Astrocyte (in vitro differentiated cells and primary cell): Measurements from ENCODE around the gene ALK. TPM values are rescaled to one million over a fixed set of nuclear protein-coding genes. Genes with fewer than 3 reads are reported as not detected.

ENCODE experiments used
- DNase-seq: peaks from one replicate; pipeline ENCODE4 v3.0.0-alpha.2; 2010; ENCODE audit warnings: low read depth
- FAIRE-seq: peaks from 2 replicates; lab custom pipeline; 2011; peaks lifted over from hg19 to GRCh38; lab: Jason Lieb, UNC
- H2AFZ ChIP-seq: 2 replicates; pipeline ENCODE4 v1.6.0; 2012; ENCODE audit warnings: low read depth, low read length, inconsistent platforms
- H3K27ac ChIP-seq: 2 replicates; pipeline ENCODE4 v1.5.1; 2011; ENCODE audit warnings: low read depth, low read length, inconsistent platforms
- H3K27me3 ChIP-seq: 2 replicates; pipeline ENCODE4 v1.6.0; 2011; ENCODE audit warnings: low read length, inconsistent platforms; ENCODE audit not compliant: insufficient read depth
- H3K36me3 ChIP-seq: 2 replicates; pipeline ENCODE4 v1.5.1; 2011; ENCODE audit warnings: low read length, inconsistent platforms; ENCODE audit not compliant: insufficient read depth
- H3K4me1 ChIP-seq: 2 replicates; pipeline ENCODE4 v1.5.1; 2011; ENCODE audit warnings: low read length, inconsistent platforms; ENCODE audit not compliant: insufficient read depth
- H3K4me2 ChIP-seq: 2 replicates; pipeline ENCODE4 v1.6.0; 2012; ENCODE audit warnings: low read length, inconsistent platforms
- H3K4me3 ChIP-seq: 2 replicates; pipeline ENCODE4 v1.5.1; 2011; ENCODE audit warnings: low read depth, mild to moderate bottlenecking, low read length, inconsistent platforms; ENCODE audit not compliant: insufficient read depth
- H3K79me2 ChIP-seq: 2 replicates; pipeline ENCODE4 v1.6.0; 2012; ENCODE audit warnings: mild to moderate bottlenecking, low read length, inconsistent platforms; ENCODE audit not compliant: insufficient read depth
- H3K9ac ChIP-seq: 2 replicates; pipeline ENCODE4 v1.6.0; 2012; ENCODE audit warnings: mild to moderate bottlenecking, low read length, inconsistent platforms
- H3K9me3 ChIP-seq: 2 replicates; pipeline ENCODE4 v1.5.1; 2012; ENCODE audit warnings: low read depth, mild to moderate bottlenecking, low read length, inconsistent platforms; ENCODE audit not compliant: insufficient read depth
- H4K20me1 ChIP-seq: 2 replicates; pipeline ENCODE4 v1.6.0; 2012; ENCODE audit warnings: low read length, inconsistent platforms; ENCODE audit not compliant: insufficient read depth
- H3K27ac Mint-ChIP-seq: one replicate; pipeline ENCODE4 v1.8.0; 2021; ENCODE audit warnings: mild to moderate bottlenecking, mixed read lengths; ENCODE audit not compliant: unreplicated experiment
- H3K27me3 Mint-ChIP-seq: one replicate; pipeline ENCODE4 v1.8.0; 2021; ENCODE audit warnings: low read depth, mixed read lengths; ENCODE audit not compliant: unreplicated experiment
- H3K36me3 Mint-ChIP-seq: one replicate; pipeline ENCODE4 v1.8.0; 2021; ENCODE audit warnings: low read depth, mixed read lengths; ENCODE audit not compliant: unreplicated experiment
- H3K4me1 Mint-ChIP-seq: one replicate; pipeline ENCODE4 v1.8.0; 2021; ENCODE audit warnings: low read depth, mixed read lengths; ENCODE audit not compliant: unreplicated experiment
- H3K4me3 Mint-ChIP-seq: one replicate; pipeline ENCODE4 v1.8.0; 2021; ENCODE audit warnings: mild to moderate bottlenecking, moderate library complexity, mixed read lengths; ENCODE audit not compliant: unreplicated experiment
- H3K9me3 Mint-ChIP-seq: one replicate; pipeline ENCODE4 v1.8.0; 2021; ENCODE audit warnings: mild to moderate bottlenecking, mixed read lengths; ENCODE audit not compliant: unreplicated experiment
- EZH2 ChIP-seq: IDR thresholded peaks from 2 replicates; pipeline ENCODE4 v1.6.1; 2012; ENCODE audit warnings: mild to moderate bottlenecking, low read length, inconsistent platforms; ENCODE audit not compliant: insufficient read depth
- total RNA-seq: library from RNA; stranded (reverse); gene quantifications from 2 replicates; pipeline ENCODE4 v1.2.1, GENCODE V29; 2021
- TF ChIP-seq, protein P1 (sequence below): IDR thresholded peaks from 2 replicates; pipeline ENCODE4 v1.5.1; 2011; ENCODE audit warnings: low read depth, mild to moderate bottlenecking, inconsistent platforms, low read length, moderate library complexity; ENCODE audit not compliant: insufficient read depth

Gene ALK
- total RNA-seq, 1 donor from 2014 or later: 0.16 TPM

- Histone ChIP-seq H3K9me3 (no peaks in the 10 kb centered on the region), H3K4me2 (no peak overlapping the region), H3K4me3 (no peak overlapping the region), H2AFZ (no peak overlapping the region), H3K9ac (no peak overlapping the region), H3K27ac (no peak overlapping the region), H3K4me1 (no peaks in the 10 kb centered on the region), H3K36me3 (no peaks in the 10 kb centered on the region), H4K20me1 (no peaks in the 10 kb centered on the region), H3K27me3 (no peaks in the 10 kb centered on the region), H3K79me2 (no peaks in the 10 kb centered on the region)
- Mint-ChIP-seq H3K4me1 (peaks cover 13% of the 10 kb centered on the region), H3K36me3 (no peaks in the 10 kb centered on the region), H3K4me3 (no peak overlapping the region), H3K27ac (no peak overlapping the region), H3K9me3 (peaks cover 2% of the 10 kb centered on the region), H3K27me3 (peaks cover under 1% of the 10 kb centered on the region)
- TF ChIP-seq, protein P1, sequence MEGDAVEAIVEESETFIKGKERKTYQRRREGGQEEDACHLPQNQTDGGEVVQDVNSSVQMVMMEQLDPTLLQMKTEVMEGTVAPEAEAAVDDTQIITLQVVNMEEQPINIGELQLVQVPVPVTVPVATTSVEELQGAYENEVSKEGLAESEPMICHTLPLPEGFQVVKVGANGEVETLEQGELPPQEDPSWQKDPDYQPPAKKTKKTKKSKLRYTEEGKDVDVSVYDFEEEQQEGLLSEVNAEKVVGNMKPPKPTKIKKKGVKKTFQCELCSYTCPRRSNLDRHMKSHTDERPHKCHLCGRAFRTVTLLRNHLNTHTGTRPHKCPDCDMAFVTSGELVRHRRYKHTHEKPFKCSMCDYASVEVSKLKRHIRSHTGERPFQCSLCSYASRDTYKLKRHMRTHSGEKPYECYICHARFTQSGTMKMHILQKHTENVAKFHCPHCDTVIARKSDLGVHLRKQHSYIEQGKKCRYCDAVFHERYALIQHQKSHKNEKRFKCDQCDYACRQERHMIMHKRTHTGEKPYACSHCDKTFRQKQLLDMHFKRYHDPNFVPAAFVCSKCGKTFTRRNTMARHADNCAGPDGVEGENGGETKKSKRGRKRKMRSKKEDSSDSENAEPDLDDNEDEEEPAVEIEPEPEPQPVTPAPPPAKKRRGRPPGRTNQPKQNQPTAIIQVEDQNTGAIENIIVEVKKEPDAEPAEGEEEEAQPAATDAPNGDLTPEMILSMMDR: no peak
- TF ChIP-seq EZH2: no peak
- no peak for FAIRE-seq
- DNase-seq: no peak
These were observed 48.5 kb downstream of the ALK start for GRCh38 chr2:29872870-29873269.

GRCh38 chr2:29871541-29871940 lies 49.8 kb downstream of the ALK start:
- Histone ChIP-seq H3K27ac (no peak overlapping the region), H3K9me3 (no peaks in the 10 kb centered on the region), H3K79me2 (no peaks in the 10 kb centered on the region), H3K4me3 (no peak overlapping the region), H3K4me2 (peak overlapping the region; percentile 3), H3K27me3 (no peaks in the 10 kb centered on the region), H2AFZ (no peak overlapping the region), H3K9ac (no peak overlapping the region), H3K4me1 (no peaks in the 10 kb centered on the region), H3K36me3 (no peaks in the 10 kb centered on the region), H4K20me1 (no peaks in the 10 kb centered on the region)
- Mint-ChIP-seq H3K27me3 (peaks cover 6% of the 10 kb centered on the region), H3K27ac (no peak overlapping the region), H3K4me3 (no peak overlapping the region), H3K9me3 (peaks cover 2% of the 10 kb centered on the region), H3K36me3 (no peaks in the 10 kb centered on the region), H3K4me1 (peaks cover 13% of the 10 kb centered on the region)
- TF ChIP-seq, protein P1: no peak
- no peak for TF ChIP-seq EZH2
- FAIRE-seq: no peak
- no peak for DNase-seq

- Histone ChIP-seq H2AFZ (no peak overlapping the region), H3K4me2 (no peak overlapping the region), H3K36me3 (no peaks in the 10 kb centered on the region), H3K79me2 (no peaks in the 10 kb centered on the region), H3K4me3 (no peak overlapping the region), H3K27ac (no peak overlapping the region), H4K20me1 (no peaks in the 10 kb centered on the region), H3K4me1 (no peaks in the 10 kb centered on the region), H3K27me3 (no peaks in the 10 kb centered on the region), H3K9me3 (no peaks in the 10 kb centered on the region), H3K9ac (no peak overlapping the region)
- no peaks in the 10 kb centered on the region for H3K36me3 Mint-ChIP-seq
- H3K4me3 Mint-ChIP-seq: no peak overlapping the region
- no peaks in the 10 kb centered on the region for H3K4me1 Mint-ChIP-seq
- H3K27ac Mint-ChIP-seq: no peak overlapping the region
- FAIRE-seq: no peak
- no peaks in the 10 kb centered on the region for H3K9me3 Mint-ChIP-seq
- H3K27me3 Mint-ChIP-seq: peaks cover 28% of the 10 kb centered on the region
- no peak for DNase-seq
- TF ChIP-seq EZH2: no peak
- TF ChIP-seq, protein P1: no peak
These were observed 55.9 kb downstream of the ALK start for GRCh38 chr2:29865512-29865911.
